SW480 (cell line): ENCODE data around the gene SEMA3A.

Experiments
- DNase-seq: peaks from one replicate; pipeline ENCODE4 v3.0.0-alpha.2; 2016; ENCODE audit warnings: low spot score

The SEMA3A gene

GRCh38 chr7:83930262-83930661 lies 264.3 kb downstream of the SEMA3A start:
- DNase-seq, result no peak

GRCh38 chr7:83925860-83926259 lies 268.7 kb downstream of the SEMA3A start:
- DNase-seq, result no peak

- no peak for DNase-seq
These were observed 272.5 kb downstream of the SEMA3A start for GRCh38 chr7:83921941-83922607.

GRCh38 chr7:83921271-83921940 lies 273.2 kb downstream of the SEMA3A start:
- DNase-seq, result no peak

- DNase-seq, result no peak
These were observed 276.4 kb downstream of the SEMA3A start for GRCh38 chr7:83918142-83918541.

GRCh38 chr7:83913174-83913573 lies 281.4 kb downstream of the SEMA3A start:
- no peak for DNase-seq

GRCh38 chr7:83908526-83908925 lies 286.1 kb downstream of the SEMA3A start:
- no peak for DNase-seq
